Mesenchymal stem cell (in vitro differentiated cells and primary cell): ENCODE data around the gene ADGRF4.

ENCODE experiments used
- DNase-seq: peaks from one replicate; pipeline ENCODE4 v3.0.0-alpha.2; 2013
- H2AFZ ChIP-seq: one replicate; pipeline ENCODE4 v1.6.1; 2013; ENCODE audit warnings: low read depth, mild to moderate bottlenecking, control low read depth, inconsistent platforms, low read length, moderate library complexity
- H2AK5ac ChIP-seq: 2 replicates; pipeline ENCODE4 v1.6.1; 2013; ENCODE audit warnings: low read length, moderate library complexity, mild to moderate bottlenecking, inconsistent platforms; ENCODE audit not compliant: severe bottlenecking
- H2BK120ac ChIP-seq: one replicate; pipeline ENCODE4 v1.6.1; 2013; ENCODE audit warnings: low read depth, mild to moderate bottlenecking, inconsistent platforms, low read length, moderate library complexity
- H2BK12ac ChIP-seq, 2 experiments: one replicate each; pipeline ENCODE4 v1.6.1; 2013; ENCODE audit warnings: inconsistent platforms in 2 of 2, low read length in 2 of 2, mild to moderate bottlenecking in 2 of 2, moderate library complexity in 2 of 2, control low read depth in 1 of 2
- H2BK15ac ChIP-seq: one replicate; pipeline ENCODE4 v1.6.1; 2013; ENCODE audit warnings: mild to moderate bottlenecking, low read depth, inconsistent platforms; ENCODE audit not compliant: poor library complexity, severe bottlenecking
- H2BK5ac ChIP-seq: 2 replicates; pipeline ENCODE4 v1.6.1; 2013; ENCODE audit warnings: low read depth, mild to moderate bottlenecking, low read length, control low read depth, inconsistent platforms; ENCODE audit not compliant: poor library complexity, severe bottlenecking
- H3K14ac ChIP-seq, 2 experiments: one replicate each; pipeline ENCODE4 v1.6.1; 2013; ENCODE audit warnings: inconsistent platforms in 2 of 2, low read length in 2 of 2, control low read depth in 1 of 2, mild to moderate bottlenecking in 1 of 2, moderate library complexity in 1 of 2
- H3K18ac ChIP-seq, 2 experiments: one replicate each; pipeline ENCODE4 v1.6.1; 2013; ENCODE audit warnings: inconsistent platforms in 2 of 2, low read length in 2 of 2, control low read depth in 1 of 2, low read depth in 1 of 2, mild to moderate bottlenecking in 1 of 2
- H3K23ac ChIP-seq, 2 experiments: one replicate each; pipeline ENCODE4 v1.6.1; 2013; ENCODE audit warnings: inconsistent platforms in 2 of 2, low read length in 2 of 2, mild to moderate bottlenecking in 2 of 2, moderate library complexity in 2 of 2, control low read depth in 1 of 2
- H3K27ac ChIP-seq: 2 replicates; pipeline ENCODE4 v1.5.1; 2013; ENCODE audit warnings: mild to moderate bottlenecking, moderate library complexity, low read length, control low read depth, inconsistent platforms; ENCODE audit not compliant: poor library complexity, severe bottlenecking
- H3K27me3 ChIP-seq, 2 experiments: 2 replicates each; pipeline versions ENCODE4 v1.6.1 to v1.7.0; 2013; ENCODE audit warnings: low read length in 2 of 2, mild to moderate bottlenecking in 2 of 2, moderate library complexity in 2 of 2, control low read depth in 1 of 2, inconsistent platforms in 1 of 2; ENCODE audit not compliant: control insufficient read depth in 1 of 2, insufficient read depth in 1 of 2
- H3K36me3 ChIP-seq, 2 experiments: 2 replicates each; pipeline versions ENCODE4 v1.6.1 to v1.7.0; 2013; ENCODE audit warnings: low read length in 2 of 2, control low read depth in 1 of 2, inconsistent platforms in 1 of 2, low read depth in 1 of 2, mild to moderate bottlenecking in 1 of 2; ENCODE audit not compliant: insufficient read depth in 2 of 2, control insufficient read depth in 1 of 2
- H3K4ac ChIP-seq, 2 experiments: one replicate each; pipeline ENCODE4 v1.6.1; 2013; ENCODE audit warnings: inconsistent platforms in 2 of 2, low read length in 2 of 2, mild to moderate bottlenecking in 2 of 2, moderate library complexity in 2 of 2, control low read depth in 1 of 2, low read depth in 1 of 2
- H3K4me1 ChIP-seq: 2 replicates; pipeline ENCODE4 v1.6.1; 2013; ENCODE audit warnings: low read depth, low read length, control low read depth; ENCODE audit not compliant: control insufficient read depth, insufficient read depth
- H3K4me2 ChIP-seq: 2 replicates; pipeline ENCODE4 v1.6.1; 2013; ENCODE audit warnings: low read length, mild to moderate bottlenecking, inconsistent platforms; ENCODE audit not compliant: poor library complexity, severe bottlenecking
- H3K4me3 ChIP-seq, 2 experiments: 2 replicates each; pipeline versions ENCODE4 v1.5.1 to v1.7.0; 2013; ENCODE audit warnings: low read length in 2 of 2, mild to moderate bottlenecking in 2 of 2, control low read depth in 1 of 2, low read depth in 1 of 2; ENCODE audit not compliant: insufficient read depth in 1 of 2
- H3K79me1 ChIP-seq: replicated peaks from 2 replicates; pipeline ENCODE4 v1.6.1; 2013; ENCODE audit warnings: mild to moderate bottlenecking, control low read depth, low read length, inconsistent platforms; ENCODE audit not compliant: poor library complexity, severe bottlenecking
- H3K9ac ChIP-seq: 2 replicates; pipeline ENCODE4 v1.7.0; 2013; ENCODE audit warnings: mild to moderate bottlenecking, low read length, moderate library complexity
- H3K9me3 ChIP-seq: 2 replicates; pipeline ENCODE4 v1.7.0; 2013; ENCODE audit warnings: mild to moderate bottlenecking, low read length; ENCODE audit not compliant: control insufficient read depth
- H4K8ac ChIP-seq: one replicate; pipeline ENCODE4 v1.6.1; 2013; ENCODE audit warnings: inconsistent platforms, mild to moderate bottlenecking, low read length, moderate library complexity
- H4K91ac ChIP-seq: one replicate; pipeline ENCODE4 v1.6.1; 2013; ENCODE audit warnings: mild to moderate bottlenecking, low read length, inconsistent platforms
- WGBS: methylation state at CpG from one replicate; pipeline ENCODE4 v1.1.7; 2013; ENCODE audit warnings: mixed read lengths; 5-methylcytosine and 5-hydroxymethylcytosine counted together

The ADGRF4 gene

DNA sequence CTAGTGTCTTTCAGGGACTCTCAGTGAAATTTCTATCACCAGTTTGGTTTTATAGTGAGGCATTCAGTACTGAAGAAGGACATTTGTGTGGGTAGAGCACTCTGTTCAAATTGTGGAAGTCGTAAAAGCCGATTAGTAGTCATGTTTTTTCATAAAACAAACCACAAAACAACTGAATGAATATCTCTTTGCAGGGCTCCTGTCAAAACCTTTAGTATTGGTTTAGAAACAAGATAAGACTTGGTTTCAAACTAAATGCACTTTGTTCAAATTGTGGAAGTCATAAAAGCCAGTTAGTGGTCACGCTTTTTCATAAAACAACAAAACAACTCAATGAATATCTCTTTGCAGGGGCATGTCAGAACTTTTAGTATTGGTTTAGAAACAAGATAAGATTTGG, 23.8 kb downstream of the ADGRF4 start:
- no peak overlapping the region for H3K23ac ChIP-seq
- no peak overlapping the region for H3K27ac ChIP-seq
- H4K91ac ChIP-seq = no peak overlapping the region
- no peaks in the 10 kb centered on the region for H3K79me1 ChIP-seq
- no peak overlapping the region for H2AFZ ChIP-seq
- H3K4me2 ChIP-seq = no peak overlapping the region
- no peak overlapping the region for H3K4ac ChIP-seq
- H3K4me3 ChIP-seq = no peak overlapping the region
- no peak overlapping the region for H2BK12ac ChIP-seq
- no peaks in the 10 kb centered on the region for H3K9me3 ChIP-seq
- no peaks in the 10 kb centered on the region for H3K36me3 ChIP-seq
- H3K14ac ChIP-seq = no peak overlapping the region
- H4K8ac ChIP-seq = no peak overlapping the region
- WGBS = no CpG with 5 or more reads among the region's 3 CpGs
- no peak overlapping the region for H2BK5ac ChIP-seq
- no peak overlapping the region for H3K9ac ChIP-seq
- H3K4me1 ChIP-seq = no peaks in the 10 kb centered on the region
- H2BK120ac ChIP-seq = no peak overlapping the region
- no peak overlapping the region for H3K18ac ChIP-seq
- no peak for DNase-seq
- no peak overlapping the region for H2BK15ac ChIP-seq
- peaks cover 0 to 3% of the 10 kb centered on the region in 2 experiments for H3K27me3 ChIP-seq
- no peak overlapping the region for H2AK5ac ChIP-seq

DNA sequence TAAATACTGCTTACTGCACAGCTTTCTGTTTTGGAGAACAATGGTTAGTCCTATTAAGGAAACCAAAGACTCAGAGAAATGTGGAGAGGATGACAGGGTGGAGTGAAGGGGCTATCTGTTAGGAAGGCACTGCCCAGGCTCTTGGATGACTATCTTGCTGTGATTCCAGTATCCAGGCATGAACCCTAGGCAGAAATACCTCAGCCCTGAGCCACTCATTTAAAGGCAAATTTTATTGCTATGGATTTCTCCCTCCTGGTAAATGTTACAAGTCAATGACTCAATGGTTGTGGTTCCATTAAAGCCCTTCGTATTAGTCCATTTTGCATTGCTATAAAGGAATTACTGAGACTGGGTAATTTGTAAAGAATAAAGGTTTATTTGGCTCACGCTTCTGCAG, 25.9 kb downstream of the ADGRF4 start:
- no peaks in the 10 kb centered on the region for H3K36me3 ChIP-seq
- no peak overlapping the region for H4K8ac ChIP-seq
- no peak overlapping the region for H3K27ac ChIP-seq
- H3K4ac ChIP-seq = no peak overlapping the region
- H3K14ac ChIP-seq = no peak overlapping the region
- H3K79me1 ChIP-seq = no peaks in the 10 kb centered on the region
- no peak for DNase-seq
- H3K18ac ChIP-seq = no peak overlapping the region
- H3K9me3 ChIP-seq = peaks cover 10% of the 10 kb centered on the region
- H3K23ac ChIP-seq = no peak overlapping the region
- no peak overlapping the region for H2BK5ac ChIP-seq
- WGBS = 88% methylated on average over 2 of the region's 2 CpGs
- no peak overlapping the region for H2BK15ac ChIP-seq
- no peak overlapping the region for H3K9ac ChIP-seq
- H2AK5ac ChIP-seq = no peak overlapping the region
- peaks cover 0 to 3% of the 10 kb centered on the region in 2 experiments for H3K27me3 ChIP-seq
- no peaks in the 10 kb centered on the region for H3K4me1 ChIP-seq
- H4K91ac ChIP-seq = no peak overlapping the region
- no peak overlapping the region for H3K4me2 ChIP-seq
- no peak overlapping the region for H2BK120ac ChIP-seq
- no peak overlapping the region for H2AFZ ChIP-seq
- H2BK12ac ChIP-seq = no peak overlapping the region
- no peak overlapping the region for H3K4me3 ChIP-seq

DNA sequence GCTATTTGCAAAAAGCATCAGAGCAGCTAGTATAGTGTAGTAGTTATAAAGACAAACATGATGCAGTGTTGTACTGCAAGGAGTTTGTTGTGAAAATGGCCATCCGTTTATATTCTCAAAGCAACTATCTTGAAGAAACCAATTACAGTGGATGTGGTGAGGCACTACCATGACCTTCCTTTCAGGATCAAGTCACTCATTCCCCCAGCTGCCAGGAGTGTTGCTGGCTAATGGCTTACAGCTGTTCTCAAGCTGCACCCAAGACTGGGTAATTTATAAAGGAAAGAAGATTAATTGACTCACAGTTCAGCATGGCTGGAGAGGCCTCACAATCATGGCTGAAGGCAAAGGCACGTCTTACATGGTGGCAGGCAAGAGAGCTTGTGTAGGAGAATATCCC, 29.0 kb downstream of the ADGRF4 start:
- H2BK15ac ChIP-seq = no peak overlapping the region
- H3K14ac ChIP-seq = no peak overlapping the region
- no peak overlapping the region for H3K23ac ChIP-seq
- no peaks in the 10 kb centered on the region for H3K4me1 ChIP-seq
- no peak overlapping the region for H3K4ac ChIP-seq
- DNase-seq = peak; percentile 87
- H3K27ac ChIP-seq = no peak overlapping the region
- no peak overlapping the region for H2BK120ac ChIP-seq
- no peaks in the 10 kb centered on the region for H3K27me3 ChIP-seq
- H3K9ac ChIP-seq = no peak overlapping the region
- H2AK5ac ChIP-seq = no peak overlapping the region
- no peaks in the 10 kb centered on the region for H3K36me3 ChIP-seq
- H3K79me1 ChIP-seq = no peaks in the 10 kb centered on the region
- no peak overlapping the region for H3K18ac ChIP-seq
- no peak overlapping the region for H2AFZ ChIP-seq
- no peak overlapping the region for H3K4me3 ChIP-seq
- no peak overlapping the region for H2BK12ac ChIP-seq
- no peak overlapping the region for H2BK5ac ChIP-seq
- H4K8ac ChIP-seq = no peak overlapping the region
- no peak overlapping the region for H4K91ac ChIP-seq
- H3K4me2 ChIP-seq = no peak overlapping the region
- 17% methylated on average over 1 of the region's 2 CpGs for WGBS
- peaks cover 10% of the 10 kb centered on the region for H3K9me3 ChIP-seq

DNA sequence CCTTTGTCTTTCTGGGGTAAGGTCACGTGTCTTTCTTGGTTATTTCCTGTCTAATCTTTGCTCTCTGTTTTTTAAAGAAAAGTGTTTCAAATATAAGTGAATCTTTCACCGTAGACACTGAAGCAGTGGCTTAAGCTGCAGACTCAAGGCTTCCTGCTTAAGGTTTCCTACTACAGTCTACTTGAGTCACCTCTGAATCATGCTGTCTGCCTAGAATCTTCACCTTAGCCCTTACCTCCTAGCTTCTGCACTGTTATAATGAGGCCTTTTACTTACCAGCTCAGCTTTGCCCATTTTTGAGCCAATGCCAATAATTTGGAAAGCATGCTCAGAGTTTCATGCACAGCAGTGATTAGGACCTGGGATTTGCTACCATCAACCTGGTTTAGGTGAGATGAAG, 30.6 kb downstream of the ADGRF4 start:
- Histone ChIP-seq H3K4me2 (no peak overlapping the region), H2BK5ac (no peak overlapping the region), H3K9me3 (peaks cover 10% of the 10 kb centered on the region), H3K4me1 (no peaks in the 10 kb centered on the region), H2BK15ac (no peak overlapping the region), H2BK12ac (no peak overlapping the region), H3K79me1 (no peaks in the 10 kb centered on the region), H4K8ac (no peak overlapping the region), H3K9ac (no peak overlapping the region), H2AFZ (no peak overlapping the region), H3K4ac (no peak overlapping the region), H4K91ac (no peak overlapping the region), H3K18ac (no peak overlapping the region), H3K23ac (no peak overlapping the region), H2AK5ac (no peak overlapping the region), H3K27me3 (no peaks in the 10 kb centered on the region), H3K36me3 (no peaks in the 10 kb centered on the region), H3K4me3 (no peak overlapping the region), H2BK120ac (no peak overlapping the region), H3K14ac (no peak overlapping the region), H3K27ac (no peak overlapping the region)
- WGBS = 0% methylated on average over 1 of the region's 2 CpGs
- no peak for DNase-seq
